HG02763 (cell line): ENCODE data around the gene SLC45A3.

ENCODE experiments used
- ATAC-seq: cut with Tn5 transposase; IDR thresholded peaks from one replicate; pipeline ENCODE4 v1.9.1; 2021; ENCODE audit warnings: mild to moderate bottlenecking, moderate library complexity; ENCODE audit not compliant: unreplicated experiment

The SLC45A3 gene

DNA sequence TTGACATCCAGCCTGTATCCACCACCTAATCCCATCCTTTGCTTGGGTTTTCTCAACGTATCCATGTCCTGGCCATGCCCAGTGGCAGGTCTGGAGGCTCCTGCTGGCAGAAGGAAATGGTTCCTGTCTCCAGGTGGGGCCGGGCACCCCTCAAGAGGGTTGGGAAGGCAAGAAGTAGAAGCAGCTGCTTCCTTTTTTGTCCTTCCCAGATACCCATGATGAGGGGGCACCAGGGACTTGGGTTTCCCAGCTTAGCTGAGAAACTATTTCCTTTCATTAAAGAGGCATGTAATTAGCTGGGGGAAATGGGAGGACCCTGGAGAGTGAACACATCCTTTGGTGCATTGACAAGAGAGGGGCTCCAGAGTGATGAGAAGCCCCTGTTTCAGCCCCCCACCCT is 21.1 kb upstream of the SLC45A3 start:
- no peak for ATAC-seq

DNA sequence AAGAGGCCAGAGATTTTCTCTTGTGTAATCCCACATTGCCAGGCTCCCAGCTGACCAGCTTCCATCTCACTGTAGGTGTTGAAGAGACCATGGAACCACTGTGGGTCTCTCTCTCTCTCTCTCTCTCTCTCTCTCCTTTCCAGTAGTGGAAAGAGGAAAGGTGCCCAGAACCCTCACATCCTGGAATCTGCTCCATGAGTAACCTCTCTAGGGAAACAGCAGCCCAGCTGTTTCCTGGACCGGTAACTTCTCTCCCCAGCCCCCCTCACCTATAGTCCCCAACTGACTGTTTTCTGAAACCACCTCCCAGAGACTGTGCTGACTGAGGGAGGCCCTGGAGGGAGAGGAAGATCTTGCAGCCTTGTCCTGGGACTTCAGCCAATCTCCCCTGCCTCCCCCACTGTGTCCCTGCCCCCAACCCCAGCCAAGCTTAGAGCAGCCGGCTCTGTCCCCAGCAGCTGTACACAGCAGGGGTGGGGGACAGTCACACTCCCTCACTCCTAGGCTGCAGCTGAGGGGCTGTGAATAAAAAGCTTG is 20.6 kb upstream of the SLC45A3 start:
- ATAC-seq, result no peak

DNA sequence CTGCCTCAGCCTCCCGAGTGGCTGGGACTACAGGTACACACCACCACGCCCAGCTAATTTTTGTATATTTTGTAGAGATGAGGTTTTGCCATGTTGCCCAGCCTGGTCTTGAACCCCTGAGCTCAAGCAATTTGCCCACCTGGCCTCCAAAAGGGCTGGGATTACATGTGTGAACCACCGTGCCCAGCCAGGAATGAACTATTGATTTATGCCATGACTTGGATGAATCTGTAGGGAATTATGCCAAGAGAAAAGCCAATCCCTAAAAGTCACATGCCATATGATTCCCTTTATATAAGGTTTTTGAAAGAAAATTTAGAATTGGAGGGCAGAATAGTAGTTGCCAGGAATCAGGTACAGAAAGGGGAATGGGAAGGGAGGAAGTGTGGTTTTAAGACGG is 19.1 kb upstream of the SLC45A3 start:
- ATAC-seq, result no peak

DNA sequence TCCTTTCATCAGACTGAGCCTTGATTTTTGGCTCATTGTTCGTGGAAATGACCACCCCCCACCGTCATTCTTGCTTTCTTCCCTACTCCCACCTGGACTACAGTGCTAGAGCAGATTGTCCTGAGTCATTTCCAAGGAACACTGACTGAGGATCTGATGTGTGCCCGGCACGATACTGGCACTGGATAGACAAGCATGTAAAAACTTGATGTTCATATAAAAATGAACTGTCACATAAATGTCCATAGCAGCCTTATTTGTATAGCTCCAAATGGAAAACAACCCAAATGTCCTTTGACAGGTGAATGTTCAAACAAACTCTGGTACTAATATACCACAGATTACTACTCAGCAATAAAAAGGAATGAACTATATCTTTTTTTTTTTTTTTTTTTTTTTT is 18.6 kb upstream of the SLC45A3 start:
- no peak for ATAC-seq

DNA sequence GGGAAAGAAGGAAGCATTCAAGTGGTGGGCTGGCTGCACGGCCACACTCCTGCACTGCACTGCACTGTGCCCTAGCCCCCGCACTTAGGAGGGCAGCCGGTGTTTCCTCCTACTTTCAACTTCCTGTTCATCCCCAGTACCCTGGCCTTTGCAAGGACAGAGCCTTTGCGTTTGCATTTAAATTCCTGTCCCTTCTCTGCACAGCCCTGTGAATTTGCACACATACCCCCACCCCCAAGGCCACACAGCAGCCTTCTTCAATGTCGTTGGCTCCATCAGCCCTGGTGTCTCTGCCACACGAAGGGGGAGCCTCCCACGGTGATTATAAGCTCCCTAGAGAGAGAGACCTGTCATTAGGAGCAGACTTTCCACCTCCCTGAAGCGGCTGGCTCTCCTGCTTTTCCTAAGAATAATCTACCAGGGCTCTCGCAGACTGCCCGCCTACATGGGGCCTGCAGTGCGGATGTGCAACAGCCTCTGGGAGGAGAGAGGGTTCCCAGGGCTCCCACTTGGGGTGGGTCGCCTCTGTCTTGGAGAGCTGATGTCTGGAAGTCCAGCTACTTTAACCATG is 13.2 kb upstream of the SLC45A3 start:
- ATAC-seq, result no peak

DNA sequence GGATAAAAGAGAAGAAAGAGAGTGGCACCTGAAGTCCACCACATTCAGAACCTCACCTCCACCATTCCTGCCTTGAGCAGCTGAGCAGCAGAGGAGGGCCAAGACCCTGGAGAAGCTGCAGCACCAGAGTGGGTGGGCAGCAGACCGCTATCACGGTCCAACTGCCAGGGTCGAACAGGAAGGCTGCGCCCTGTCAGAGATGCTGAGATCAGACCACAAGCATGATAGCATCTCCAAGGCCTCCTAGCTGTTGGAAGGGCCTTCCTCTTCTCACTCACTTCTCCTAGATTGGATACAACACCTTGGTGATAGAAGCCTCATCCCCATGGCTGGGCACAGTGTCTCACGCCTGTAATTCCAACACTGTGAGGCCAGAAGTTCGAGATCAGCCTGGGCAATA is 12.1 kb upstream of the SLC45A3 start:
- ATAC-seq, result no peak

DNA sequence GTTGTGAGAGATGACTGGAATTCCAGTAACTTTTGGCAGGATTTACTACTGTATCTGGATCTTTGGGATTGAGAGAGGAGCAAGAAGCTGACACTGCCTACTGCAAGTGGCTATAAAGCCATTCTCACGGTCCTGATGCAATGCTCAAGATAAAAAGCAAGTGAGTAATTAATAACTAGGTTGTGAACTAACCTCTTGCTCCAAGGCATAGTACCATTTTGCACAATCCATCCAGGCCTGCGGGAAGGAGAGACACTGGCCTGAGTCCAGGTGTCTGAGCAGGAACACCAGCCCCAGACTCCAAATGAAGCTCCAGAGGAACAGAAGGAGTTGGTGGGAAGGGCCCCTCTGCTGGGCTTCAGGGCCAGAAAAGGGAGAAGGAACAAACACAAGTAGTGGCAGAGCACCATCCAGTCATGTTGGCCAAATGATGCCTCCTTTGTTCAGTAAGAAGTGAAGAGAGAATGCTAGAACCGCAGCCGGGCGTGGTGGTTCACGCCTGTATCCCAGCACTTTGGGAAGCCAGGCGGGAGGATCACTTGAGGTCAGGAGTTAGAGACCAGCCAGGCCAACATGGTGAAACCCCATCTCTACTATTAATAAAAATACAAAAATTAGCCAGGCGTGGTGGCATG is 9.9 kb upstream of the SLC45A3 start:
- no peak for ATAC-seq

DNA sequence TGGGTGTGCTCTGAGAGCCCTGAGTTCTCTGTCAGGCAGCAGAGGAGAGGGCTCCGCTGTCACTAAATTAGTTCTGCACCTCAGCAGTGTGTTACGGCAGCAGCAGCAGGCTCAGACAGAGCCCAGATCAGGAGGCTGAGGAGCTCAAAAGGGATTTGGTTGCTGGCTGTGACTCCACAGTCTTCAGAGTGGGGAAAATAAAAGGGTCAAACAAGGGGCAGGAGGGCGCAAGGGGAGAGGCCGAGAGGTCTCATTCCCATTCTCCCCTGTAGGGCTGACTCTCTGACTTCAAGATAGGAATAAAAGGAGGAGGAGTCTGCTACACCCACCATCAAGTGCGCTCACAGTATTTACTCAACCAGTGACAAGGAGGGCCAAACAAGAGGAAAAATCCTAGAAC is 9.2 kb upstream of the SLC45A3 start:
- no peak for ATAC-seq

DNA sequence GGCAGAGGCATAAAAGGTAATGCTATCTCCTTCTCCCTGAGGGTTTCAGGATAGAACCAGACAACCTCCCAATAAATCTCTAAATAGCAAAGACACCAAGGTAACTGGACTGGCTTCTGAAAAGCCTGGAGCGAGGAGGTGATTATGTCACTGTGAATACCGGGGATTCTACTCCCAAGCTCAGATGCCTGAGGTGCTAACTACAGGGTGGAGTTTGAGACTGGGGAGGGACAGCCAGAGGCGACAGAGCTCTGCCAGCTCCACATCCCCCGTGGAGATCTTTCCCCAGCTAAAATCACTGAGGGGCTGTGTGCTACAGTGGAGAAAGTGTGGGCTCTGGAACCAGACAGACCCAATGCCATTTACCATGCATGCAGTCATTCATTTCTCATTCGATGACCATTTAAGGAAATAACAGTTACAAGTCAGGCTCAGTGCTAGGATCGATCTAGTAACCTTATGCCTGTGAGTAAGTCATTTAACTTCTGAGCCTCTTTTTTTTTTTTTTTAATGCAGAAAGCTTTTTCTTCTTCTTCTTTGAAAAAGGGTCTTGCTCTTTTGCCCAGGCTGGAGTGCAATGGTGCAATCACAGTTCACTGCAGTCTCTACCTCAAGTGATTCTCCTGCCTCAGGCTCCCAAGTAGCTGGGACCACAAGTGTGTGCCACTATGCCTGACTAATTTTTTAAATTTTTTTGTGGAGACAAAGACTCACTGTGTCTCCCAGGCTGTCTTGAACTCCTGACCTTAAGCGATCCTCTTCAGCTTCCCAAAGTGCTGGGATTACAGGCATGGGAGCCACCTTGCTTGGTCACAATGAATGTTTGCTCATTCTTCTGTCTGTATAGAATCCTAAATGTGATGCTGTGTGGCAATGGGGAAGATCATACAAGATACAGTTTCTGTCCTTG is 8.1 kb upstream of the SLC45A3 start:
- no peak for ATAC-seq

DNA sequence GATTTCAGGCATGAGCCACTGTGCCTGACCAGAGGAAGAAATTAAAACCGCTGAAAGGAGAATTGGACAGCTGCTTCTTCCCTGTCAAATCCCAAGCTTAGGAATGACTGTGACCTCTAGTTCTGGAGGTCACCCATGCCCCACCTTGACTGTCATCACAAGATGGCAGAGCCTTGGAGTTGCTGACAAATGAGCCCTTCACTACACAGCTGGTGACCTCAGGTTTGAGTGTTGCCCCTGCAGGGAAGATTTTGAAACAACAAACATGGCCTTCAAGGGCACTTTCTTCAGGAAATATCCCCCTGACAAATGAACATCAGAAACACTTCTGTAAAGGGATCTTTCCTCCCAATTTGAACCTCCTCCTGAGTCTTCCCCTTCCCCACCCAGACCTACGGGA is 6.9 kb upstream of the SLC45A3 start:
- no peak for ATAC-seq

DNA sequence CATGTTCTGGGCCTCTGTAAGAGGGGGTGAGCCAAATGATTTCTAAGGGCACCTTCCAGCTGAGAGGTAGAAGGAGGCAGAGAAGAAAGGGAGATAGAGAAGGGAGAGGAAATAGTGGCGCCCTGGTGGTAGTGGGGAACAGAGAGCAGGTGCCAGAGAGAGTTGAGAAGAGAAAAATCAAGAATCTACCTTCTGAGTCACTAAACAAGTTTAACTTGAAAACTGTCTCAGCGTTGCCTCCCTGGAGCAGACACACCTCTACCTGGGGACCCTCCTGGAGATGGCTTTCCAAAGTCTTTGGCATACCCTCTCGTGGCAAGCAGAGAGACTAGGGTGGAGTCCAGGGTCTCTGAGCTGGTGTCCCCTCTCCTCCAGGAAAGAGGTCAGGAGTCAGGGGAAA is 1.1 kb upstream of the SLC45A3 start:
- no peak for ATAC-seq

DNA sequence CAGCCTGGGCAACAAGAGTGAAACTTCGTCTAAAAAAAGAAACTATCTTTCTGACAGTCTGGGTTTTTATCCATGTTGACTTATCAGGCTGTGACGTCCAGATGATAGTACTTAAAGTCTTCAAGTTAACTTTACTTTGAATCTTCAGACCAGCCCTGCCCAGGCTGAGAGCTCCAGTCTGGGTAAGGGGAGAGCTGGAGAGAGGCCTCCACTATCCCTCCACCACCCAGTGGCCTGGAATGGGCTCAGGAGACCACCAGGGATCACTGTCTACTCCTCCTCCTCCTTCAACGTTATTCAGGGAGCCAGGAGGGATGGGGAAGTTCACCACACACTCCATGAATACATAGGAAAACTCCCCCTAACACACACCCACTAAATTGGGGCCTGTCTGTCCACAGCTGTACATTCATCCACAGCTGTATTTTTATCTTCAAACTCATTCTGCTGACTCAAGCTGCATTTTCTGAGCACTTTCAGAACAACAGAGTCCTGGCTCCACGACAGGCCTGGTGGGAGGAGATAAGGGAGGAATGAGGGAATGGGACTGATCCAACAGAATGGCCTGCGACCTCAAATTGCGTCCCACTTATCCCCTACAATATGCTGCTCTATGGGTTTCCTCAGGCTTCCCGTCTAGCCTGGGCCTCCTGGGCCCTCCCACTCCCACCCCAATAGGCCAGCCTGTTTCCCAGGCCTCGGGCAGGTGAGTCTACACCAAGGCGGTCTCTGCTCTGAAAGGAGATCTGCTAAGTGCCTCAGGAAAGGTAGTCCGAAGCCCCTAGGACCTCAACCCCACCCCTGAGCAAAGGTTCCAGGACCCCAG is 1.8 kb downstream of the SLC45A3 start:
- no peak for ATAC-seq

DNA sequence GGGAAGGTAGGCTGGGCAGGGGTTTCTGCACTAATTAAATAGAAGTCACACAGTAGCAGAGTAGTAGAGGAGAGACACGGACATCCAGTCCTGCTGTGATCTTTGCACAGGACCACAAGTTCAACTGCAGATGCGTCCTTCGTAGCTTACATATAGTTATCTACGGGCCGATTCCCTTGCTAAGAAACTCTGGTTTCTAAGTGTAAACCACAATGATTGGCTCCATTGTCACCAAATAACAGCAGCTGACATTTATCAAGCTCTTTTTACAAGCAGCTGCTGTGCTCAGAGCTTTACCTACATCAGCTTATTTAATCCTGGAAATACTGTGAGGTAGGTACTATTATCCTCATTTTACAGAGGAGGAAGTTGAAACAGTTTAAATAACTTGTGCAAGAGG is 3.1 kb downstream of the SLC45A3 start:
- ATAC-seq, result no peak

DNA sequence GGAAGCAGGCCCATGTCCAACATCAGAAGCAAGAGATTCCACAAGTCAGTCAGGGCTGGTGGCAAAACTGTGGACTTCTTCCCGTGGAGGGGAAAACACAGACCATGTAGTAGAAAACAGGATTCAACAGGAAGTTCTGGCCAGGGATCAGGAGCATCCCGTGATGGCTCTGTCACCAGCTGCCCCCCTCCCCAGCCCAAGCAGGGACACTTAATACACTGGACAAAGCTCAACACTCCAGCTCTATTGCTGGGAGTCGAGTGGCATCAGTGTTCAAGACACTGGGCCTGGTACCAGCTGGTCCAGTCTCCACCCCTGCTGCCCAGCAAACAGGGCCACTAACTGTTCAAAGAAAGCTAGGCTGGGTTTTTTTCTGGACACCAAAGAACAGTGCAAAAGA is 3.7 kb downstream of the SLC45A3 start:
- ATAC-seq, result no peak

DNA sequence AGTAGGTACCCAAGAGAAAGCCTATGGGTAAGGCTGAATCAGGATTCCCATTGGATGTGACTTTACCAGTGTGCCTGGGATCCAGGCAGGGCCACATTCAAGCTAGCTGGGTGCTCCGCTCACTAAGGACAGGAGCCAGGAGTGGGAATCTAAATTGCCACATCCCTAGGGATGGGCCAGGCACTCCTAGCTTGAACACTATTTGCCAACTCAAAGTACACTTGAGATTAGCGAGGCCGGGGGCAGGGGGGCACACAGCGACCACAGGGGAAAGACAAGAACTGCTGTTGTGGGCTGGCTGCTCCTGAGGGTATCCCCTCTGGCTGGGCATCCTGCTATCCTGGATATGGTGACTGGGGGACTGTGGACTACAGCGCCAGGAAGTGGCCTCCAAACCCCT is 4.3 kb downstream of the SLC45A3 start:
- ATAC-seq, result no peak

DNA sequence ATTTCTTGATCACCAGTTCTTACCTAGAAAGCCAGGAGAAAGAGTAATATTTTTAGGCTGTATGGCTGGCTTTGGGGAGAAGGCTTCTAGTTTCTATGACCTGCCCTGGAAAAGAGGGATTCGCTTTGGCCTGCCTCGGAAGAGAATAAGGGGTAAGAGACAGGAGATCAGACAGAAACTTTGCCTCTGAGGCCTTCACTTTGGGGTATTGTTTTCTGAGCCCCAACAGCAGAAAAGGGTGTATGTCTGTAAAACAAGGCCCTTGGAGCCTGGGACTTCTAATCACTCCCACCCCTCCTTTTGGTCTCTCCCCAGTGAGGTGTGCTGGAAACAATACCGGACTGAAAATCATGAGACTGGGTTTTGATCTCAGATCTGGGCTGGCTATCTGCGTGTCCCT is 5.1 kb downstream of the SLC45A3 start:
- ATAC-seq, result no peak

DNA sequence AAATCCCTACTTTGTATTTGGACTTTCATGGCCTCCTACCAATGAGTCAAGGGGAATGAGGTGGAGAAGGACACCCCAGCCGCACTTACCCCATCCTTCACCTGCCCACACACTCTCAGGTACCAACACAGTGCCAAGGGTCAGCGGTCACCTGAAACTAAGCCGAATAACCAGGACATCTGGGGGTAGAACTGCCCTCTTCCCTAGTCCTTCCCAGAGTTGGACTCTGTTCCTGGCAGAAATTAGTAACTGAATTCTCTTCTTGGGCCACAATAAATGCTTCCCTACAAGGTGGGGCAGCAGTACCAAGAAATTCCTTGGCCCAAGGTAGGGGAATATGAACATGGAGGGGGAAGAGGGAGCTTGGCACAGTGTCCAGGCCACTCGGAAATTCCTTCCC is 7.3 kb downstream of the SLC45A3 start:
- ATAC-seq, result no peak

DNA sequence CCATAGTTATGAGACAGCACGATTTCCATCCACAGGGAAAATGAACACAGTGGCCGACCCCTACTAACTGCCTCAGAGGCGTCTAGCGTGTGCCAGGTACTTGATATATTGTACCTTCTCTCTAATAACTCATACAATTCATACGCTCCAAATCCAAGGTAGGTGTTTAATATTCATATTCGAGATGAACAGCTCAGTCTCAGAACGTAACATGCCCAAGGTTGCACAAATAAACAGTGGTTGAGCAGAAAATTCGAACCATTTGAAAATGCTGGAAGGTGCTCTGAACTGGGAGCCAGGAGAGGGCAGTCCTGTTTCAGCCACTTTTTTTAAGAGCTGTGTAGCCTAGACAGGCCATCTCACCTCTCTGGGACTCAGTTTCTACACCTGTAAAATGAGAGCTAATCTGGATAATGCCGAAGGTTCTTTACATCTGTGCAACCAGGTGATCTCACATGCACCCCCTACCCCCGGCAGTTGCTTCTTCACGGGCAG is 7.9 kb downstream of the SLC45A3 start:
- no peak for ATAC-seq

DNA sequence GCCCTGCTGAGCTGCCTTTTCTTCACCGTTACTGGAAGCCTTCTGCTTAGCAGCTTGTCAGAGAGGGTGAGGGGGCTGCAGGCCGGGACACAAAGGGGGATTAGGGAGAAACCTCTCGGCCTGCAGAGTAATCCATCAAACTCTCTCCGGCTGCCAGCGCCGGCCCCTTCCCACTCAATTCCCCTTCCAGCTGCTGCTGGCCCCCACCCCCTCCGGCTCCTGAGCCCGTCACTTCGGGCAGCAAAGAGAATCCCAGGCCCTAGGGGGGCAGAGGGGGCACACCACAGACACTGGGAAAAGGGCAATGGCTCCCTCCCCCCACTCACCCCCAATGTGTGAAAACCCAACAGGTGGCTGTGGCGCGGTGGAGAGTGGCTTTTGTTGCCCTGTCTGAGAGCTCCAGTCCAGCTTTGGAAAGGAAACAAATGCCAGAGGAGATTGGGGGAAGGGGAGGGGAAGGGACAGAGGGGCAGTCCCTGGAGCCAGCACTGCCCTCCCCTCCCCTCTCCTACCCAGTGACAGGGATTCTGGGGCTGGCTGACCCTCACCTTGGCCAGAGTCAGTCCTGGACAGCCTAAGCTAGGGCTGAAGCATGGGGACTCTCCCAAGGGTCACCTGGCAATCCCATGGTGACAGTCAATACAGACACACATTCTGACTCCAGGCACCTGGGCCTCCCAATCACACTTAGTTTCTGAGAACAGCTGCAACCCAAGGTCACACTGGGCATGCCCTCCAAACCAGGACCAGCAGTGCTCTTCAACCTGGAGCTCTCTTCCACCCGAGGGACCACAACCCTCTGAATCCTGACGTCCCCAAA is 9.5 kb downstream of the SLC45A3 start:
- no peak for ATAC-seq

DNA sequence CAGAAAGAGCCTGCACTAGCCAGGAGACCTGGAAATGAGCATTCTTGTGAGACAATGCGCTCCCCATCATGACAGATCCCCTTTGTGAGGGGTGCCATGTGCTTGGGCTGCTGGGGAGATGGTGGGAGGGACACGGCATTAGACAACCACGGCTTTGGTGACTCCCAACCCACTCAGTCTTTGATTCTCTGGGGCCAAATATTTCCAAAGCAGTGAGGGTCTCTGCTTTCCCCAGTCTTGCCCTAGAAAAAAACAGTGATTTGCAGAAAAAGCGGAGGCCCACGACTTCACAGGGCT is 10.2 kb downstream of the SLC45A3 start:
- no peak for ATAC-seq
